Activated B cell treated with CpG ODN at 0.5 μM for 24 hours (primary cell): ENCODE results near the gene NKAPL. TPM values are rescaled to one million over a fixed set of nuclear protein-coding genes. Genes with fewer than 3 reads are reported as not detected.
A peak's percentile ranks its signal among the peaks of the same experiment; 100 is the strongest.

ENCODE experiments used
- ATAC-seq: fragments of 200-7000 bp; cut with Tn5 transposase; one replicate; pipeline ENCODE4 v1.10.0; 2021; ENCODE audit warnings: low read depth, mild to moderate bottlenecking, moderate library complexity
- CTCF ChIA-PET: fragments of 350-600 bp; sonication (Branson Sonifier 250); formaldehyde crosslinking; loops from one replicate; lab custom pipeline; 2021; ENCODE audit warnings: antibody characterized with exemption; lab: Charles Lee
- POLR2A ChIA-PET: fragments of 350-600 bp; sonication (Branson Sonifier 250); formaldehyde crosslinking; loops from one replicate; lab custom pipeline; 2021; ENCODE audit warnings: antibody characterized with exemption; lab: Charles Lee
- DNase-seq: peaks from one replicate; pipeline ENCODE4 v3.0.0; 2022
- H3K27ac Mint-ChIP-seq: one replicate; pipeline ENCODE4 v1.8.0; 2020; ENCODE audit warnings: mixed read lengths
- H3K27me3 Mint-ChIP-seq: one replicate; pipeline ENCODE4 v1.8.0; 2021; ENCODE audit warnings: mixed read lengths
- H3K36me3 Mint-ChIP-seq: one replicate; pipeline ENCODE4 v1.8.0; 2021; ENCODE audit warnings: low read depth, mixed read lengths
- H3K4me1 Mint-ChIP-seq: one replicate; pipeline ENCODE4 v1.8.0; 2021; ENCODE audit warnings: mixed read lengths
- H3K4me3 Mint-ChIP-seq: one replicate; pipeline ENCODE4 v1.8.0; 2020; ENCODE audit warnings: mild to moderate bottlenecking, mixed read lengths
- H3K9me3 Mint-ChIP-seq: one replicate; pipeline ENCODE4 v1.8.0; 2020; ENCODE audit warnings: mixed read lengths
- CTCF ChIP-seq: fragments of 200-600 bp; IDR thresholded peaks from one replicate; pipeline ENCODE4 v1.8.0; 2022; ENCODE audit warnings: antibody characterized with exemption, mild to moderate bottlenecking
- intact Hi-C: fragments of 100-400 bp; cut with micrococcal nuclease; formaldehyde crosslinking; loops from one replicate; pipeline ENCODE4 v1.15.1; 2024
- total RNA-seq: library from RNA; stranded (reverse); gene quantifications from 2 replicates; pipeline ENCODE4 v1.2.3, GENCODE V29; 2022

Gene NKAPL
- total RNA-seq, 1 donor from 2014 or later: 0.35 TPM

- intact Hi-C loops: no loop called here
- no peak for TF ChIP-seq CTCF
- H3K27ac Mint-ChIP-seq: no peak overlapping the region
- peaks cover 5% of the 10 kb centered on the region for H3K36me3 Mint-ChIP-seq
- ChIA-PET POLR2A (interaction anchor here (0.6 to 1.1 kb wide), 3 partner anchors 79 to 356 kb away, joined by 3 to 13 read pairs (median 4); a partner anchor contains a TSS), CTCF (no interaction called here)
- DNase-seq (no peak), ATAC-seq (no peak)
- H3K9me3 Mint-ChIP-seq: no peaks in the 10 kb centered on the region
- H3K4me1 Mint-ChIP-seq: peaks cover 21% of the 10 kb centered on the region
- peaks cover 41% of the 10 kb centered on the region for H3K27me3 Mint-ChIP-seq
- no peak overlapping the region for H3K4me3 Mint-ChIP-seq
These were observed 38.6 kb upstream of the NKAPL start for GRCh38 chr6:28220257-28221133.

GRCh38 chr6:28224131-28225055 is 34.7 kb upstream of the NKAPL start:
- intact Hi-C loops: loop anchor here (1.0 to 2.0 kb wide), 5 partner anchors 28 to 174 kb away; partner anchors contain the start of genes PGBD1, ZKSCAN4 and ZSCAN12
- Mint-ChIP-seq H3K4me1 (peaks cover 21% of the 10 kb centered on the region), H3K36me3 (peaks cover 30% of the 10 kb centered on the region), H3K27ac (peak overlapping the region; percentile 68), H3K27me3 (peaks cover 25% of the 10 kb centered on the region), H3K9me3 (no peaks in the 10 kb centered on the region), H3K4me3 (peak overlapping the region; percentile 88)
- ChIA-PET POLR2A (interaction anchor here (1.0 to 2.0 kb wide), 3 partner anchors 28 to 120 kb away, joined by 3 to 5 read pairs (median 5); partner anchors contain the start of gene ZKSCAN4), CTCF (no interaction called here)
- no peak for TF ChIP-seq CTCF
- DNase-seq (no peak), ATAC-seq (no peak)

GRCh38 chr6:28225056-28225834 is 33.9 kb upstream of the NKAPL start, which contains the start of gene ZSCAN9:
TSS of gene ZSCAN9 (plus strand) at chr6:28225275. CDS start at chr6:28227085, 1,810 bp downstream.
- peak within 1 kb of the TSS; percentile 68 for H3K27ac Mint-ChIP-seq
- H3K9me3 Mint-ChIP-seq: no peaks in the 10 kb centered on the region
- peaks cover 21% of the 10 kb centered on the region for H3K27me3 Mint-ChIP-seq
- TF ChIP-seq CTCF: no peak
- intact Hi-C loops: loop anchor here (1.0 to 2.0 kb wide), 5 partner anchors 27 to 174 kb away; partner anchors contain the start of genes PGBD1, ZKSCAN4 and ZSCAN12
- ATAC-seq (peak; percentile 89), DNase-seq (peak; percentile 52)
- CTCF ChIA-PET: no interaction called here
- POLR2A ChIA-PET: interaction anchor here (1.0 to 2.2 kb wide), 4 partner anchors 27 to 121 kb away, joined by 3 to 11 read pairs (median 5); partner anchors contain the start of genes ZKSCAN4 and ZKSCAN8
- H3K36me3 Mint-ChIP-seq: peaks cover 36% of the 10 kb centered on the region
- H3K4me1 Mint-ChIP-seq: peaks cover 21% of the 10 kb centered on the region
- peak within 1 kb of the TSS; percentile 88 for H3K4me3 Mint-ChIP-seq

GRCh38 chr6:28226460-28226859 is 32.6 kb upstream of the NKAPL start:
- intact Hi-C loops: no loop called here
- CTCF ChIA-PET: interaction anchor here (1.1 kb wide), 1 partner anchor 130 kb away, joined by 3 read pairs; no protein-coding TSS in a partner anchor
- Mint-ChIP-seq H3K27ac (no peak overlapping the region), H3K27me3 (peaks cover 15% of the 10 kb centered on the region), H3K36me3 (peaks cover 46% of the 10 kb centered on the region), H3K4me3 (no peak overlapping the region), H3K4me1 (peaks cover 21% of the 10 kb centered on the region), H3K9me3 (no peaks in the 10 kb centered on the region)
- ATAC-seq: no peak
- no peak for DNase-seq
- TF ChIP-seq CTCF: no peak
- POLR2A ChIA-PET: interaction anchor here (2.2 kb wide), 1 partner anchor 86 kb away, joined by 11 read pairs; the partner anchor contains the start of gene ZKSCAN8
